ENCODE results near the gene CACNG5.

CACNG5 gene

DNA sequence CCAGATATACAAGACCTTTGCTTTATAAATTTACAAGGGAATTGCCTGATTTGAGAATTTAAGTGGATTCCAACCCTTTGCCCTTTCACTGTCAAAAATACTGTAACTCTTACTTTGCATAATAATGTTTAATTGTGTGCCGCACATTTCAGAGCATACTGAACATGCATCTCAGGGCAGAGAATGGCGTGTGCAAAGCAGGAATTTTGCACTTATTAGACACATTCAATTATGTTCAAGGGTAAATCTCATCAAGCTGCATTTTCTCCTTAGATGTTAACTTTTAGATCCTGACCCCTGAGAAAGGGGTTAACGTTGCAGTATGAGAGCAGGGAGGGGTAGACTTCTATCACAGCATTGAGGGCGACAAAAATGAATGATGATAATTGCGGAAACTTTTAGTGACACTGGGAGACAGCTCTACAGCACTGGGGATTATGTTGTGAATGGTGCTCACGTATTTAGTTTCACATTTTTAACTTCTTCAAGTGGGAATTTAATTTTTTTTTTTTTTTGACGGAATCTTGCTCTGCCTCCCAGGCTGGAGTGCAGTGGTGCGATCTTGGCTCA is 75.0 kb downstream of the CACNG5 start:
- no peak for DNase-seq

DNA sequence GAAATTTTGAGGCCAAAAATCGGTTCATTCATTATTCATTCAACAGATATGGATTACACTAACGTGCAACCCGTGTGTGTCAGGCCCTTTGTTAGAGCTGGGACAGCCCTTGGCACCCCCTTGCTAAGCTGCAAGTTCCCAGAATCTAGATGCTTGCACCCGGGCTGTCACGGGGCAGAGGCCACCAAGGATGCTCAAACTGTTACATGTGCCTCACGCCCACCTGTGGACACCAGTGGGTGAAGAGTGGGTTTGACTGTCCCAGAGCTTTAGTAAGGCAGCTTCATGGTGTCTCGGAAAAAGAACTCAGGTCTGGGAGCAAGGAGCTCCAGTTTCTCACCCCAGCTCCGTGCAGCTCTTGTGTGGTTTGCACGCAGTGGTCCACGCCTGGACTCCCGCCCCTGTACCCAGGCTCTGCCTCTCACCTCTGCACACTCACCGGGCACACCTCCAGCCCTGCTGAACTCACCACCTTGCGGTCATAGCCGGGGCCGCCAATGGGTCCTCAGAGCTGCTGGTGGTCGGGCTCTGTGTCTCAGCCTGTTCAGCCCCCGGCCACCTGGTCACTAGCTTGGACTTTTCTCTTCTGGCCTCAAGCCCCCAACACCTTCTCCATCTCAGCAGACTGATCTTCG is 75.9 kb downstream of the CACNG5 start:
- DNase-seq = no peak

DNA sequence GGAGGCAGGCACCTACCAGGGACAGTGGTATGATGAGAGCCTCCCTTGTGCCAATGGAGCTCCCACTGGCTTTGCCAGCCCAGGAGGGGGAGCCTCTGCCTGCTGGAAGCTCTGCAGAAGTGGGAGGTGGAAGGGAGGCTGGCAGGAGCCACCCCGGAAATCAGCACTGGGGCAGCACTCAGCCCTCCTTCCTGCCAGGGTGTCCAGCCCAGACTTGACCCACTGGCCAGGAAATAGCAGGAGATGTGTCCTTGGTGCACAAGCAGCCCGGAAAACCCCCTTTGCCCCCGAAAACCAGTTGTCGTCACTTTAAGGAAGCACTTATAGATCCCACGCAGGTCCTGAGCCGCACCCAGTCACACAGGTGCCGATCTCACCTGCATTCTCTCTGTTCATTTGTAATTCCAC is 80.3 kb downstream of the CACNG5 start:
- DNase-seq = no peak

DNA sequence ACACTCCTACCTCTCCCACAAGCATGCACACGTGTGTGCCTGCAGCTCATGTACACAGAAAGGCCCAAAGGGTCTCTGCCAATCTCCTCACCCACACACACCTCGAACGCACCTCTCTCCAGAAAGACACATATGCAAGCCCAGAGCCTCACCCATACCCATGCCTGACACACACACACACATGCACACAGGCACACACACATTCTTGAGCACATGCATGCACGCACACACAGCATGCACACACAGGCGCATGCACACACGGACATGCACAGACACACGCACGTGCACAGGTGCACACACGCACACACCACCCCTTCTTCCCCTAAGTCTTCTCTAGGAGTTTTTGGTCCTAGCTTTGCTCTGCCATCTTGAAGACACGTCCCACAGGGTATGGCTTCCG is 80.9 kb downstream of the CACNG5 start:
- no peak for DNase-seq

DNA sequence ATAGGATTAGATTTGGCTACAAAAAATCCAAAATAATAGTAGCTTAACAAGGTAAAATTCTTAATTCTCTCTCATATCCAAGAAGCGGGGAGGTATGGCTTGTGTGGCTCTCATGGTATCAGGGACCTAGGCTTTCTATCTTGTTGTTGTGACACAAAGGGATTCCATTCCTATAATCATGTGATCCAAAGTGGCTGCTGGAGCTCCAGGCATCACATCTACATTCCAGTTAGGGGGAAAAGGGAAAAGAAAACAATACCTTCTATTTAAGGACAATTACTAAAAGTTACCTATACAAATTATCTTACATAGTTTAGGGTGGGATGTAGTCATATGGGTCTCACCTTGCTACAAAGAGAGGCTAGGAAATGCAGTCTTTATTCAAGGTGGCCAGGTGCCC is 82.0 kb downstream of the CACNG5 start:
- DNase-seq = no peak

DNA sequence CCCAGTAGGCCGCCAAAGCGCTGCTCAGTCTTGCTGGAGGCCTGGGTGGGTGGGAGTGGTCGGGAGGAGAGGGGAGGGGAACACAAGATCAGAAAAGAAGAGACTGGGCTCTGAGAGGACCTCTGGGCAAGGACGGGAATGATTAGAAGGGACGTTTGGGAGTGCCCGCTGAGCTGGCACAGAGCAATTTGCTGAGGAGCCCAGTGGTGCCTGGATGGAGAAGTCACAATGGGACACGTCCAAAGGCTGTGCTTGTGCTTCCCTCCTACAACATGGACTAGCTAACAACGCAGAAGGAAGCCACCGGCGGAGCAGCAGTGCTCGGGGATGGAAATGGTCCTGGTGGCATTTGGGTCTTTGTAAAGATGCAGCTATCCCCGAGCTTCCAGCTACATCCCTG is 84.0 kb downstream of the CACNG5 start:
- DNase-seq = no peak

DNA sequence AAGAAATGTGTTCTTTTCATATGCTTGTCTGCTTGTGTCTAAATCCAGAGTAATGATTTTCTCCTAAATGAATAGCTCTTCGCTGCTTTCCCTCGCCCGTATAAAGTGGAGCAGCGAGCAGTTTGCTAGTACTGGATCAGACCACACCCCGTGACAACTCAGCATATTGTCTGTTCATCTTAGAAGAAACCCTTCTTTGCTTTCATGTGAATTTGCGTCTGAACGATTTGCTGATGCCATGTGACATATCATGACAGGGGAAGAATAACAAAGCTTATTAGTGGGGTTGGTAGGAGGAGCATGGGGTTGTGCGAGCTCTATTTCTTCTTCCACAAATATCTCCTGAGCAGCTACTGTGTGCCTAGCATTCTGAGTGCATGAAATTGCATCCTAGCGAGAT is 85.5 kb downstream of the CACNG5 start:
- no peak for DNase-seq

DNA sequence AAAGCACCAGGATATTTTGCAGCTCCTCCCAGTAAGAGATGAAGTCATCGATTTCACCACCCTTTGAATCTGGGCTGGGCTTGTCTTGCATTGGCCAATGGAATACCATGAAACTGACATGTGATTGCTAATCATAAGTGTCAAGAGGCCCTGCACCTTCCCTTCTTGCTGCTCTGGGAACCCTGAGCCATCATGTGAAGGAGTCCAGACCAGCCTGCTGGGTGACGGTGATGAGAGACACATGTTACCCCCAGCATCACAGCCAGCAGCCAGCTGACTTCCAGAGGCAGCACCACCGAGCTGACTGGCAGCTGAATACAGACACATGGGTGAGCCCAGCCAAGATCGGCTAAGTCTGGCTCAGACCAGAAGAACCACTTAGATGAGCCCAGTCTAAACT is 86.0 kb downstream of the CACNG5 start:
- DNase-seq = no peak

DNA sequence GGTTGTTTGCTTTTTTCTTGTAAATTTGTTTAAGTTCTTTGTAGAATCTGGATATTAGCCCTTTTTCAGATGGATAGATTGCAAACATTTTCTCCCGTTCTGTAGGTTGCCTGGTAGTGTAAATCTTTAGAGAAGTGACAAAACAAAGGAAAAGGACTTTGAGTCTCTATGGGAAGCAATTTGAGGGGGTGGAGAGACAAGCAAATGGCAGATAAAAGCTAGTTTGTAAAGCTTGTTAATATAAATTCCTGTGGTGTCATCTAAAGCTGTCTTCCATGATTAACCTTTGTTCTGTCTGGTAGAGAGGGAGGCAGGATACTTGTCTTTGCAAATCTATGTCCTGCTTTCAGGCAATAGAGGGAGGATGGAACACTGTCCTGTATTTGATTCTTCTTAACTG is 89.0 kb downstream of the CACNG5 start:
- DNase-seq = no peak

DNA sequence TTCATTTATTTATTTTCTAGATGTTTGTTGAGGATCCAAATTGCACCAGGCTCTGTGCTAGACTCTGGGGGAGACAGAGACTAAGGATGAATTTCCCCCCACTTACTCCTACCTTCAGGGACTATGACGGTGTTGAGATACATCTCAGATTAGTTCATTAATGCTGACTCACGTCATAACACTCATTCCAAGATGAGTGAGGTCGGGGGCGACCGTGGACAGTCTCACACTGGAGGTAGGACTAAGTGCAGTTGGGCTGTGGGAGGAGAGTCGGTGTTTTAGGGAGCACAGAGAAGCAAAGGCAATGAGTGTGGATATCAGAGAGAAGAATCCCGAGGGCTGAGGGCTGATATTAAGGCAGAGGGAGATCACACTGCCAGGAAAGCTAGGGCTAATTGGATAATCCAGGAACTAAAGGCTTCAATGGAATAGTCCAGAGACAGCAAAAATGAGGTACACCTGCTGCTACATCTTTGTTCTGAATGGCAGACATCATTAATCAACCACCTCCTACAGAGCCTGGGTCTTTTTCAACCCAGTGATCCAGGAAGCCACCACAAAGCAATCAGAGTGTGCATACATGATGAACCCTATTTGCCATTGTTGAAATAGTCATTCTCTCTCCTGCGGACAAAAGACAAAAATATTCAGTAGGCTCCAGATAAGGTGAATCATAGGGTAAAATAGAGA is 91.0 kb downstream of the CACNG5 start:
- no peak for DNase-seq

DNA sequence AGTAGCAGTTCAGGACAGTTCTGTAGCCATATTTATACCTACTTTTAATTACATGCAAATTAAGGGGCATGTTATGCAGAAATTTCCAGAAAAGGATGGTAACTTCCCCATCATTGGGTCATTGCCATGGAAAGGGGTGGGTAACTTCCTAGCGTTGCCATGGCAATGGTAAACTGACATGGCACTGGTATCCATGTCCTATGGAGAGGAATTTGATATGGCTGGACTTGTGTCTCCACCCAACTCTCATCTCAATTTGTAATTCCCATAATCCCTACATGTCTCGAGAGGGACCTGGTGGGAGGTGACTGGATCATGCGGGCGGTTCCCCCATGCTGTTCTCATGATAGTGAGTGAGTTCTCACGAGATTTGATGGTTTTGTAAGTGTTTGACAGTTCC is 94.0 kb downstream of the CACNG5 start:
- no peak for DNase-seq

DNA sequence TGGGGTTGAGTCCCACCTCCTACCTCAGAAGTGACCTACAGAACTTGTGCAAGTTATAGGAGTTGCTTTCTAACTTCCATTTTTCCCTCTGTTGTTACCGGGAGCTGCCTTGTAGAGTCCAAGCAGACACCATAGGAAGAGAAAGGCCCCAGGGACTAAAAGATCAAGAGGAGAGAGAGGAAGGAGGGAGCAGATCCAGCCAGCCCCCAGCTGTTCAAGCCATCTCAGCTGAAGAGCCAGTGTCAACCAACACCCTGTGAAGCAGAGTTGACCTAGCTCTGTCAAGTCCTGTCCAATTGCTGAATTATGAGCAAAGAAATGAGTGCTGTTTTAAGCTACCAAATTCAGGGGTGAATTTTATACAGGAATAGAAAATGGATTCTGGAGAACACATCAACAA is 94.7 kb downstream of the CACNG5 start:
- DNase-seq = no peak

DNA sequence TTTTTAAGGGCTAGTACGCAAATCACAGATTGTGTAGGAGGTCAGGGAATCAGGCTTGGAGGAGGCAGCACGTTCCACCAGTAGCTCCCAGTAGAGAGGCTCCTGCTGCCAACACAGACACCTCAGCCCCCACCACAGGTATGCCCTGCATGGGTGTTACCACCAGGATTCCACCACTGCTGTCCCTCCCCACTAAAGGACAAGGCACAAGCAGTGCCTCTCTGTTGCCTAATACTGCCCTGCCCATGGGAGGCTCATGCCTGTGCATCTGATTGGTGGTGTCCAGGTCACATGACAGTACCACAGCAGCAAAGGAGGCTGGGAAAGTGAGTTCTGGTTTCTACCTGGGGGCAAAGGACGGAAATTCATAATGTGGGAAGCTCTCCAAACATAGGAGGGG is 96.0 kb downstream of the CACNG5 start:
- DNase-seq = no peak

DNA sequence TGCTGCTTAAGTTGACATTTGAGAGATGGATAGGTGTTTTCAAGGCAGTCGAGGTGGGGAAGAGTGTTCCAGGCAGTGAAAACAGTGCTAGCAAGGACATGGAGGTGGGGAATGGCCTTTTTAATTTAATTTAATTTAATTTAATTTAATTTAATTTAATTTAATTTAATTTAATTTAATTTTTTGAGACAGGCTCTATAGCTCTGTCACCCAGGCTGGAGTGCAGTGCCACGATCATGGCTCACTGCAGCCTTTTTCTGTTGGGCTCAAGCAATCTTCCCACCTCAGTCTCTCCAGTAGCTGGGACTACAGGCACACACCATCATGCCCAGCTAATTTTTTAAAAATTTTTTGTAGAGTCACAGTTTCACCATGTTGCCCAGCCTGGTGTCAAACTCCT is 97.4 kb downstream of the CACNG5 start:
- DNase-seq = no peak

DNA sequence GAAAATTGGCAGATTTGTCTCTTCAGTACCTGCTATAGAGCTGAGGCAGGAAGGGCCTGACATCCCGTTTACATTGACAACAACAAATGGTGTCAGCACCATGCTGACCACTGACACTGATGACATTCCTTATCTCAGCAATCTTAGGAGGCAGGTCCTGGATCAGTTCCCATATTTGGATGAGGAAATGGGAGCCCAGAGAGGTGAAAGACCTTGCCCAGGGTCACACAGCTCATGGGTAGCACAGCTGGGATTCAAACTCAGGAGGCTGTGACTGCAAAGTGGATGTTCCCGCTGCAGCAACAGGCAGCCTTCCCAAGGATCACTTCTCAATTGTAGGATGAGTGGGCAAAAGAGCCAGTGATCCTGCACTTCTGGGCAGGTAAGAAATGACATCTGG is 99.1 kb downstream of the CACNG5 start:
- DNase-seq = no peak
